Hematopoietic multipotent progenitor cell treated with erythropoietin and hydrocortisone succinate and interleukin-3 and kit ligand, for 15 days (in vitro differentiated cells): ENCODE results near the gene MRPL23.
"Not testable (repeated sequence)": the region's sequence is repeated elsewhere in the genome, so short reads cannot be mapped to it uniquely, and the experiment has no call there.

Source experiments
- DNase-seq: peaks from one replicate; pipeline ENCODE4 v3.0.0-alpha.2; 2015; ENCODE audit warnings: low spot score

MRPL23 gene

GRCh38 chr11:1934335-1935155 lies 12.6 kb upstream of the MRPL23 start:
- no peak for DNase-seq

GRCh38 chr11:1935156-1936071 lies 11.7 kb upstream of the MRPL23 start:
- no peak for DNase-seq

GRCh38 chr11:1936072-1936780 lies 10.9 kb upstream of the MRPL23 start:
- no peak for DNase-seq

GRCh38 chr11:1936781-1937615 lies 10.1 kb upstream of the MRPL23 start:
- DNase-seq: no peak

- no peak for DNase-seq
These were observed 9.4 kb upstream of the MRPL23 start for GRCh38 chr11:1937616-1938342.

- DNase-seq: no peak
These were observed 8.7 kb upstream of the MRPL23 start for GRCh38 chr11:1938343-1939005.

GRCh38 chr11:1939006-1939625 lies 8.0 kb upstream of the MRPL23 start:
- no peak for DNase-seq

- DNase-seq: not testable (repeated sequence)
These were observed 7.3 kb upstream of the MRPL23 start for GRCh38 chr11:1939788-1940187.

- DNase-seq: no peak
These were observed 4.4 kb upstream of the MRPL23 start for GRCh38 chr11:1942558-1943260.

GRCh38 chr11:1943576-1943975 lies 3.6 kb upstream of the MRPL23 start:
- no peak for DNase-seq

GRCh38 chr11:1943977-1944376 lies 3.2 kb upstream of the MRPL23 start:
- no peak for DNase-seq

GRCh38 chr11:1947592-1948237 lies 583 bp downstream of the MRPL23 start:
- DNase-seq: no peak

- DNase-seq: no peak
These were observed 1.3 kb downstream of the MRPL23 start for GRCh38 chr11:1948389-1948788.

GRCh38 chr11:1949302-1949701 lies 2.2 kb downstream of the MRPL23 start:
- DNase-seq: no peak

GRCh38 chr11:1949922-1950321 lies 2.8 kb downstream of the MRPL23 start:
- no peak for DNase-seq

GRCh38 chr11:1952806-1953482 lies 5.8 kb downstream of the MRPL23 start:
- DNase-seq: no peak

GRCh38 chr11:1953489-1954266 lies 6.5 kb downstream of the MRPL23 start:
- no peak for DNase-seq
